CD4-positive, alpha-beta T cell (primary cell): ENCODE measurements around the gene PRKACA. TPM values are rescaled to one million over a fixed set of nuclear protein-coding genes. Genes with fewer than 3 reads are reported as not detected.

Experiments
- ATAC-seq: fragments of 200-7000 bp; cut with Tn5 transposase; one replicate; pipeline ENCODE4 v1.10.0; 2022; ENCODE audit warnings: mild to moderate bottlenecking; ENCODE audit not compliant: poor library complexity
- CTCF ChIA-PET: fragments of 350-600 bp; sonication (Branson Sonifier 250); formaldehyde crosslinking; loops from one replicate; lab custom pipeline; 2021; ENCODE audit warnings: antibody characterized with exemption, inconsistent platforms; lab: Charles Lee
- POLR2A ChIA-PET: fragments of 350-600 bp; sonication (Branson Sonifier 250); formaldehyde crosslinking; loops from one replicate; lab custom pipeline; 2021; ENCODE audit warnings: antibody characterized with exemption, inconsistent platforms; lab: Charles Lee
- DNase-seq, 14 experiments: peaks; one replicate each; pipeline ENCODE4 v3.0.0-alpha.2; 2013 to 2020; ENCODE audit warnings: mixed read lengths in 2 of 14
- H3K27ac ChIP-seq, 2 donors: one replicate each; pipeline versions ENCODE4 v1.5.1 to v1.7.0; 2013; ENCODE audit warnings: low read length in 2 of 2, low read depth in 1 of 2, mild to moderate bottlenecking in 1 of 2
- H3K27me3 ChIP-seq, 2 experiments: 1 replicate in 1 of 2; 2 replicates in 1 of 2; pipeline versions ENCODE4 v1.6.1 to v1.7.0; 2013; ENCODE audit warnings: low read length in 2 of 2, control low read depth in 1 of 2, mild to moderate bottlenecking in 1 of 2, moderate library complexity in 1 of 2; ENCODE audit not compliant: insufficient read depth in 2 of 2, control insufficient read depth in 1 of 2
- H3K36me3 ChIP-seq: one replicate; pipeline ENCODE4 v1.6.1; 2013; ENCODE audit warnings: low read length, control low read depth; ENCODE audit not compliant: insufficient read depth
- H3K4me1 ChIP-seq: one replicate; pipeline ENCODE4 v1.6.1; 2013; ENCODE audit warnings: low read length, control low read depth; ENCODE audit not compliant: insufficient read depth
- H3K4me3 ChIP-seq: one replicate; pipeline ENCODE4 v1.5.1; 2013; ENCODE audit warnings: mild to moderate bottlenecking, low read length, moderate library complexity
- H3K9me3 ChIP-seq, 2 experiments: 1 replicate in 1 of 2; 2 replicates in 1 of 2; pipeline versions ENCODE4 v1.6.1 to v1.7.0; 2013; ENCODE audit warnings: low read length in 2 of 2, mild to moderate bottlenecking in 2 of 2, control low read depth in 1 of 2, moderate library complexity in 1 of 2; ENCODE audit not compliant: control insufficient read depth in 1 of 2, insufficient read depth in 1 of 2
- H3K27ac Mint-ChIP-seq: one replicate; pipeline ENCODE4 v1.8.0; 2020; ENCODE audit warnings: mixed read lengths
- H3K27me3 Mint-ChIP-seq: one replicate; pipeline ENCODE4 v1.8.0; 2021; ENCODE audit warnings: mixed read lengths
- H3K36me3 Mint-ChIP-seq: one replicate; pipeline ENCODE4 v1.8.0; 2021; ENCODE audit warnings: low read depth, mixed read lengths
- H3K4me1 Mint-ChIP-seq: one replicate; pipeline ENCODE4 v1.8.0; 2021; ENCODE audit warnings: low read depth, mixed read lengths
- H3K4me3 Mint-ChIP-seq: one replicate; pipeline ENCODE4 v1.8.0; 2020; ENCODE audit warnings: mild to moderate bottlenecking, mixed read lengths
- H3K9me3 Mint-ChIP-seq: one replicate; pipeline ENCODE4 v1.8.0; 2020; ENCODE audit warnings: mixed read lengths
- CTCF ChIP-seq: fragments of 200-600 bp; IDR thresholded peaks from one replicate; pipeline ENCODE4 v1.8.0; 2022; ENCODE audit warnings: antibody characterized with exemption, mild to moderate bottlenecking
- intact Hi-C, 2 experiments: fragments of 100-400 bp; cut with DNase I in 1 of 2; cut with micrococcal nuclease in 1 of 2; formaldehyde crosslinking; loops; one replicate each; pipeline versions ENCODE4 v1.15.1 to v1.9.0; 2023 to 2025; cut with DNase I, micrococcal nuclease
- total RNA-seq, 174 experiments: library from RNA in 2 of 174; stranded (reverse) in 2 of 174; gene quantifications; one replicate each; pipeline ENCODE4 v1.2.3 and lab custom pipeline; 2021 to 2026

PRKACA gene
- total RNA-seq, 2 experiments from 2014 or later = 27.4 to 29.8 TPM

- Mint-ChIP-seq H3K4me1 (no peaks in the 10 kb centered on the region), H3K27me3 (no peaks in the 10 kb centered on the region), H3K36me3 (peaks cover 32% of the 10 kb centered on the region), H3K9me3 (no peaks in the 10 kb centered on the region), H3K27ac (no peak overlapping the region), H3K4me3 (no peak overlapping the region)
- H3K27me3 ChIP-seq = no peaks in the 10 kb centered on the region
- H3K4me1 ChIP-seq = no peaks in the 10 kb centered on the region
- no peak overlapping the region for H3K4me3 ChIP-seq
- intact Hi-C loops = no loop called here
- CTCF ChIA-PET = interaction anchor here (0.9 kb wide), 1 partner anchor 22 kb away, joined by 3 read pairs; the partner anchor contains the start of gene ASF1B
- no peak for DNase-seq
- peaks cover 0 to 3% of the 10 kb centered on the region in 2 experiments for H3K9me3 ChIP-seq
- H3K36me3 ChIP-seq = peaks cover 32% of the 10 kb centered on the region
- no peak for ATAC-seq
- TF ChIP-seq CTCF = no peak
- POLR2A ChIA-PET = interaction anchor here (1.4 kb wide), 1 partner anchor 22 kb away, joined by 6 read pairs; the partner anchor contains the start of gene ASF1B
- no peak overlapping the region for H3K27ac ChIP-seq
Observed at GRCh38 chr19:14158276-14159023, 40.9 kb upstream of the PRKACA start.

- intact Hi-C loops = no loop called here
Observed at GRCh38 chr19:14156971-14157717, 39.6 kb upstream of the PRKACA start.

GRCh38 chr19:14156122-14156521 is 38.6 kb upstream of the PRKACA start:
- ATAC-seq (no peak), DNase-seq (no peak)
- ChIA-PET CTCF (interaction anchor here (0.8 kb wide), 1 partner anchor 19 kb away, joined by 3 read pairs; the partner anchor contains the start of gene ASF1B), POLR2A (interaction anchor here (1.5 kb wide), 1 partner anchor 19 kb away, joined by 3 read pairs; no protein-coding TSS in a partner anchor)
- intact Hi-C loops = no loop called here
- H3K9me3 ChIP-seq = no peaks in the 10 kb centered on the region
- Mint-ChIP-seq H3K27me3 (no peaks in the 10 kb centered on the region), H3K27ac (no peak overlapping the region), H3K4me1 (no peaks in the 10 kb centered on the region), H3K36me3 (peaks cover 47% of the 10 kb centered on the region), H3K4me3 (no peak overlapping the region), H3K9me3 (no peaks in the 10 kb centered on the region)
- peaks cover 39% of the 10 kb centered on the region for H3K36me3 ChIP-seq
- H3K4me3 ChIP-seq = no peak overlapping the region
- no peak overlapping the region for H3K27ac ChIP-seq
- H3K27me3 ChIP-seq = no peaks in the 10 kb centered on the region
- H3K4me1 ChIP-seq = peaks cover 8% of the 10 kb centered on the region
- TF ChIP-seq CTCF = no peak

More at GRCh38 chr19:14156971-14157717, 39.6 kb upstream of the PRKACA start:
- Mint-ChIP-seq H3K9me3 (no peaks in the 10 kb centered on the region), H3K36me3 (peaks cover 40% of the 10 kb centered on the region), H3K4me1 (no peaks in the 10 kb centered on the region), H3K27me3 (no peaks in the 10 kb centered on the region), H3K27ac (no peak overlapping the region), H3K4me3 (no peak overlapping the region)
- POLR2A ChIA-PET = no interaction called here
- H3K4me3 ChIP-seq = no peak overlapping the region
- no peaks in the 10 kb centered on the region for H3K27me3 ChIP-seq
- H3K27ac ChIP-seq = no peak overlapping the region
- CTCF ChIA-PET = no interaction called here
- no peaks in the 10 kb centered on the region for H3K9me3 ChIP-seq
- H3K4me1 ChIP-seq = no peaks in the 10 kb centered on the region
- ATAC-seq (no peak), DNase-seq (no peak)
- peaks cover 32% of the 10 kb centered on the region for H3K36me3 ChIP-seq
- TF ChIP-seq CTCF = no peak
